Cortex of kidney (tissue), 1 donor: ENCODE measurements around the gene DOCK11.

ENCODE experiments used
- DNase-seq: peaks from one replicate; lab custom pipeline; 2025; lab: John Stamatoyannopoulos, UW

DOCK11 gene

DNA sequence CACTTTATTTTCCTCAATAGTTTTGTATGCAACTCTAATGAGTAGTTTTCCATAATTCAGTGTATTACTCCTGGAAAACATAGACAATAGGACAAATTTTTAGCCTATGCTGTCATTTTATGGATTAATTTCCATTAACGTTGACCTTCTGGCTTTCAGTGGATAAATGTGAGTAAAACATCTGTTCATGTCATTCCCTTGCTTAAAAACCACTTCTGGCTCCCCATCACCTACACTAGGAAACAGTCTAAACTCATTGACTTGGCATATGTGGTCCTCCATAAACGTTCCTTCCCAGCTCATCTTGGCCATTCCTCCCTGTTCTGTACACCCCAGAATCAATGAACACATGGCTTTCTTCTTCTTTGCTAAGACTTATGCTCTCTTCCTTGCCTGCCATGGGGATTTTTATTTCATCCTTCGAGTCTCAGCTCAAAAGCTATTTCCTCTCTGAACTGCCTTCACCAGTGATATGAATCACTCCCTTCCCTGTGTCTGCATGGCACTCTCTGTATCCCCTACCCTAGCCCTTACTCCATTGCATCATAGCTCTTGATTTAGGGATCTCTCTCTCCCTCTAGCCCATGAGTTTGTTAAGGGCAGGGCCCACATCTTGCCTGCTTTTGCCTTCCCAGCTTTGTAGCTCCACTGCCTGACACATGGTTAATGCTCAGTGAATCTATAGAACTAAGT lies 34.8 kb downstream of the DOCK11 start:
- DNase-seq, result no peak

DNA sequence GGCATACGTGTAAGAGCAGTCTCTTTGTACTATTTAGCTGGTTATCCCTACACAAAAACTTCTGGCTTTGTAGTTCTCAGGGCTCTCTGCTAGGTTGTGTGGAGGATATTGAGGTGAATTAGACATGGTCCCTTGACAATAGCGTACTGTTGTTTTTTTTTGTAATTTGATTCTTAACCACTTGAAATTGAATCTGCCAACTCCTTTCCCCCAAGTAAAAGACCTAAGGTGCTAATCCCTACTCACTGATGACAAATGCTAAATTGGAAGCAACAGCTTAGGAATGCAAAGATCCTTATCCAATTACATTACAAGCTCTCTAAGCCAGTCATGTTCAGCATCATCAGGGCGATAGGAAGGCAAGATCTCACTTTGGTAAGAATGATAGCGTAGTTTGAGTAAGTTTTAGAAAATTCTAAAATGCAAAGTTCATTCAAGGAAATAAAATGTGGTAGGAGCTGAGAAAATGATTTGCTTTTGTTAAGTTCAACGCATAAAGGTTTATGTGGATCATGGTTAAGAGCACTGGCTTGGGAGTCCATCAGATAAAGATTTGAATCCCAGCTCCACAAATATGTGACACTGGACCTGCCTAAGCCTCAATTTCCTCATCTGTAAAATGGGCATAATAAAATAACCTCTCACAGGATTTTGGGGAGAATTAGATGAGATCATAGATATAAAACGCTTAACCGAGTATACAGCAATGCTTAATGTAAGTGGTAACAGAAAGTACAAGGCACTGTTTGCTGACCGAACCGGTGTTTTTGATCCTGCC lies 39.3 kb downstream of the DOCK11 start:
- no peak for DNase-seq

- no peak for DNase-seq
Measured at GRCh38 chrX:118536204-118536603, 40.6 kb downstream of the DOCK11 start.

- no peak for DNase-seq
Measured at GRCh38 chrX:118536687-118537461, 41.3 kb downstream of the DOCK11 start.

DNA sequence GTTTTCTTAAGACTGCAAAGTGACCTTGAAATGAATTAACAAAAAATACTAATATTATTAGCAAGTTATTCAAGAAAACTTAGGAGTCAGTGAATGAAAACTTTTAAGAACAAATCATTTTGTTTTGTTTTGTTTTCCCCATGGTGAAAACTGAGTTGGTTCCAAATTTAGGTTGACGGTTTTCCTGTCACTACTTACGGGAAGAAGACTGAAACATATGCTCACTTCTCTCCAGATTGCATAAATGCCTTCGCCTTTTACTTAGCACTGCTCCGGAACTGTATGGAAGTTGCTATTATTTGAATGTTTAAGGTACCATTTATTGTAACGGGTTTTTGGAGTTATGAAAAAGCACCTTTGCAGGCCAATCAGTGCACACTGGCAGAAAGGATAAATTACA lies 42.8 kb downstream of the DOCK11 start:
- no peak for DNase-seq

GRCh38 chrX:118540342-118540741 lies 44.7 kb downstream of the DOCK11 start:
- no peak for DNase-seq

- DNase-seq, result no peak
Measured at GRCh38 chrX:118541482-118541881, 45.9 kb downstream of the DOCK11 start.

DNA sequence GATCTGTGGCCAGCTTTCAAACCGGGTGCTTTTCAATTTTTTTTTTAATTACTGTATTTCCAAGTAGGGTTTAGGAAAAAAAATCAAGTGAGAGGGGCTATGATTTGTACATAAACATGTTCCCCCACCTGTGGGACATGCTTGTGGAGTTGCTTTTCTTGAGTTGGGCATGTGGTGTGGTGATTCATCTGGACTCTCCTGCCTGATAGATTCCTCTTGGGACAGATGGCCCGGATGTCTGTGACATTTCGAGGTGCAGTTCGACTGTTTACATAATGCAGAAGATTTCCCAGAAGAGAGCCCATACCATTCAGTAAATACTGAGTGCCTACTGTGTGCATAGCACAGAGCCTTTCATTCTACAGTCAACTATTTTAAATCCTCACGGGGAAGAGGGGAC lies 49.9 kb downstream of the DOCK11 start:
- DNase-seq, result no peak

DNA sequence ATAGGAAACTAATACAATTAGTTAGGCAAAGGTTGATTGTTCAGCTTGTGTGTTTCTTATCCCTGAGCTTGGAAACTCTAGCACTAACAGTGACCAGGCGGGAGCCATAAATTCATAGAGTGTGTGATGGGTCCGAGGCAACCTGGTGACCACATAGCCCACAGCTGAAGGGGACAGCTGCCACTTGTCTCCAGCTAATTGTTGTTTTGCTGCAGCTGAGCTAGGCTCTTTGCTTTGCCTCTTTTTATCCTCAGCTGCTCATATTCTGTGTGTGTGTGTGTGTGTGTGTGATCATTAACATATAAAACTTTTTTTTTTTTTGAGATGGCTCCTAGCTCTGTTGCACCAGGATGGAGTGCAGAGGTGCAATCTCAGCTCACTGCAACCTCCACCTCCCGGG lies 53.2 kb downstream of the DOCK11 start:
- no peak for DNase-seq

DNA sequence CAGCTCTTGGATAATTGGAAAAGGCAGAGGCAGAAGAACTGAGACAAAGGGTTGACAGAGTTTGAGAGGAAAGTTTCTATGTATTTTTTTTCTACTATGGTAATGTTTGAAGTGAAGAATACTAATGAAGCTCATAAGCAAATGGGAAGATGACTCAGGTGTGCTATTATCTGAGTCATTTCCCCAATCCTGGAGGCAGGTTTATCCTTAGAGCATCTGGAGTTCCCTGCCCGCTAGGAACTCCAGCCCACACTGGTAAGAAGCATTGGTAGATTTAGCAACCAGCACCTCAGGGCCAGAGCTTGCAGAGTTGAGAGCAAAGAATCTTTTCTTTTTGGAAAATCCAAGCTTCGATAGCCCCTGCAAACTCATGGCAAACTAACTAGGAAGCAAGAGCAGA lies 55.2 kb downstream of the DOCK11 start:
- DNase-seq, result no peak

DNA sequence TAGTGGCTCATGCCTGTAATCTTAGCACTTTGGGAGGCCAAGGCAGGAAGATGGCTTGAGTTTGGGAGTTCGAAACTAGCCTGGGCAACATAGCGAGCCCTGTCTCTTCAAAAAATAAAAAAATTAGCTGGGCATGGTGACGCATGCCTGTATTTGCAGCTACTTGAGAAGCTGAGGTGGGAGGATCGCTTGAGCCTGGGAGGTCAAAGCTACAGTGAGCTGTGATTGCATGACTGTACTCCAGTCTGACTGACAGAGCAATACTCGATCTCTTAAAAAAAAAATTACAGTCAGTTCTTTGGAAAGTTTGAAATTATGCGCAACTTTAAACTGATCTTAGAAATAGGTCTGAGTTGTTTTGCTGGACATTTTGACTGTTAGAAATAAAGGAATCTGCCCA lies 55.8 kb downstream of the DOCK11 start:
- no peak for DNase-seq

GRCh38 chrX:118552121-118552900 lies 56.7 kb downstream of the DOCK11 start:
- DNase-seq, result no peak

DNA sequence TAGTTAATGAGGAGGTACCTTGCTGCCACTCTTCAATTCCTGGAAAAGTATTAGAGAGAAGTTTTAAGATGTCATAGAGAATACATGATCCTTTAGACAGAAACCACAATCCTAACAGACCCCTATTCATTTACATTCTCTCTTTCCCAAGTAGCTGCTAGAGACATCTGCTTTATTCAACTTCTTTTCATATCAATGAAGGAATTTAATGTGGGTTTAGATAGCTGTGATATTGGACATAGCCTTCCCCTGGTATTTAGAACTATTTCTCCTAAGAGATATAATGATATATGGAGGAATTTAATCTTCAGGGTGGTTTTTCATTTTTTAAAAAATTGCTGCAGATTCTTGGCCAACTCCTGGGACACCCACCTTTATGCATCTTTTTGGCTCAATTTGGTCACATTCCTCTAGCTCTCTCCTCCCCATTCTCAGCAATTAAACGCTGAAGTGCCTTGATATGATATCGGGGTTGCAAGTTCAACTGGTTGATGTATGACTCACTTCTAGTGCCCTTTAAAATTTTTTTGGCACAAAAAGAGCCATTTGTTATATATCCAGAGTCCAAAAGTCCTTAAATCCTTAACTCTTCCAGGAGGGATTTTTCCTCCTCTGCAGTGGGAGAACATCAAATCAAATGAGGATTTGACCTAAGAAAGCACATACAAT lies 57.6 kb downstream of the DOCK11 start:
- DNase-seq, result no peak

- DNase-seq, result no peak
Measured at GRCh38 chrX:118554511-118554910, 58.9 kb downstream of the DOCK11 start.

DNA sequence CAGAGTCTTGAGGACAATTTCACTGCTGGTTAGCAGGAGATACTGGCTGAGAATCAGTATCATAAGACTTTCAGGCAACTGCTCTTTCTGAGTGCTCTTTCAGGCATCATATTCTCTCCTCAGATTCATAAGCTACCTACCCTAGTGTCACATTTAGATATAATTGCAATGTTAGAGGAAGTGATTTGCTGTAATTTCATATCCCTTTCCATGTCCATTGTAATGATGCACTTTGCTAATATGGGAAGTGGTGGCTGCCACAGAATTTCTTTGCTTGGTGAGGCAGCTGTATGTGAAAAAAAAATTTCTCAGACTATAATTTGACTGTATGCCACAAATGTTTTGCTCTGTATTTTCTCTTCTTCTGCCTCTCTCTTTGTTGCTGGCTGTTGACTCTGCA lies 63.3 kb downstream of the DOCK11 start:
- DNase-seq, result no peak

DNA sequence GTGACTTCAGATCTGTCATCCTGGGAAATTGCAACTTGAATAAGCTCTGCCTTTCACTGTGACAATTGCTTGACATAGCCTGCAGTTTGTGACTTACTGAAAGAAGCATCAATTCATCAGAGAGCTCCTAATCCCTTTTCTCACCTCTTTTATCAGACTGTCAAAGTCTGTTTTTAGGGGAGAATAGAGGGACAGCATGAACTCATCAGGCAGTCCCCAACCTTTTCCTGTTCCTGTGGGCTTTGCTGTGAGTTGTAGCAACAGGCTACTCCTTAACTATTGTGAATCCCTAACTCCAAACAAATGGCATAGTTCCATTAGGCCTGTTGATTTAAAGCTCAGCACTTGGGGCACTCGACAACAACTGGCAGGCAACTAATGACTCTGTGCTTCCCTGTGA lies 64.9 kb downstream of the DOCK11 start:
- DNase-seq, result no peak

DNA sequence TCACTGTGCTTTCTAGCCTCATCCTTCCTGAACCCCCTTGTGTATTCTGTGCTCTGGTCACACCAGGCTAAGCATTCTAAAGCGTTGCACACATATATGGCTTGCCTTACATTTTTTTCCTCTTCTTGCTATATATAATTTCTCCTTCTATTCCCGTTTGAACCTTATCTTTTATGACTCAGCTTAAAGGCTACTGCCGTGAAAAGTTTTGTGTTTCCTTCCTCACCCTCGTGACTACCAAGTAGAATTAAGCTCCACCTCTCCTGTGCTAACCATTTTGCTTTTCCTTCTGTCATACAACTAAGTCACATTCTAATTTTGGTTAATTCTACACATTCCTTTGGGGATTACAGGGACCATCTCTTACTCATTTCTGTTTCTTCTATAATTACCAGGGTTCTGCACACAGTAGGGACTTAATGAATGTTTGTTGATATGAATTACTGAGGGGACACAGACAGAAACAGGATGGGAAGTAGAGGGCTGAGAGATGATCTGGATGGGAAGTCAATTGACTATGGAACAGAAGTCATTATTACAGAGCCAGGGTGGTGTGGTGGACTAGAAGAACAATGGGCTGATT lies 67.1 kb downstream of the DOCK11 start:
- no peak for DNase-seq

- DNase-seq, result no peak
Measured at GRCh38 chrX:118564498-118564897, 68.9 kb downstream of the DOCK11 start.

DNA sequence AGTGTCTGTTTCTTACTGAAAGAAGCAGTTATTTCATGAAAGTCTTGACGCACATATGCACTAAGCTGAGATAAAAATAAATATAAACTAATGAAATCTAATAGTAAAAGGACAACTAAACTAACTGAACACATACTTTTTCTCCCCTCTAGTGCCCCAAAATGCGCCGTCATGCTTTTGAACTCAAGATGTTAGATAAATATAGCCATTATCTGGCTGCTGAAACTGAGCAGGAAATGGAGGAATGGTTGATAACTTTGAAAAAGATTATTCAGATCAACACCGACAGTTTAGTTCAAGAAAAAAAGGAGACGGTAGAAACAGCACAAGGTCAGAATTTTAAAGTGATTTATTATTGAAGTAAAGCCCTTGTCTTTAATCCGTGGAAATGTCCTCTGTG lies 70.2 kb downstream of the DOCK11 start:
- no peak for DNase-seq

DNA sequence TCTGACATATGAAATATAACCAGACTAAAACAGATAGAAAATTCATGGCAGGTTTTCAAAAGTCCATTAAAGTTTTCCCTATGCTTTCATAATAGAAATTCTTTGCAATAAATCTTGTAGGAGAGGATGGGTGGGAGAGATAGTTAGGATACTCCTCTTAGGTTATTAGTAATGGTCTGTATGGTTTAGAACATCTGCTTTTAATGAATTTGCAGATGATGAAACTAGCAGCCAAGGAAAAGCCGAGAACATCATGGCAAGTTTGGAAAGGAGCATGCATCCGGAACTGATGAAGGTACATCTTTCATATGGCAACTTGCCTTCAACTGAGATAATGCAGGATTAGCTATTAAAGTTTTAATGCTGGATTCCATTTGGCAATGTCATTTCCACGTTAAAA lies 70.7 kb downstream of the DOCK11 start:
- DNase-seq, result no peak

DNA sequence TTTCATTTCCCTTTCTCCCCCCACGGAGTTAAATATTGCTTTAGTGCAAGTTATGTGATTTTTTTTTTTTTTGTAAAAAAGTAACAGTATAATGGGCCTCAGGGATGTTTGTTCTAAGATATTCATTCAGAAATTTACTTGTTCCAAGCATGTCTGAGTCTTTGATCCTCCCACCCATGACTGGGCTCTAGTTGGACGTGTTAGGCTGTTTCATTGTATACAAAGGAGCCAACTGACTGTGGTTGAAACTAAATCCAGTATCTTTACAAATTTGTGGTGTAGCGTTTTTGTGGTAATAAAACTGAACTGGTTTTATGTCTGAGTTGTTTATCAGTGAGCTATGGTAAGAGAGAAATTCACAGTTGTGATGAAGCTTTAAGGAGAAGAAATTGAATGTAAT lies 74.1 kb downstream of the DOCK11 start:
- DNase-seq, result no peak
